Trophoblast cell (in vitro differentiated cells and primary cell): ENCODE measurements around the gene SIGLEC12.

Experiments used
- DNase-seq, 2 donors: peaks; one replicate each; pipeline ENCODE4 v3.0.0-alpha.2; 2016
- H2AFZ ChIP-seq: 2 replicates; pipeline ENCODE4 v1.6.1; 2013; ENCODE audit warnings: low read length, moderate library complexity, mild to moderate bottlenecking; ENCODE audit not compliant: insufficient read depth, poor library complexity
- H2AK5ac ChIP-seq: 2 replicates; pipeline ENCODE4 v1.6.1; 2013; ENCODE audit warnings: mild to moderate bottlenecking, low read length
- H2BK120ac ChIP-seq: 2 replicates; pipeline ENCODE4 v1.6.1; 2013; ENCODE audit warnings: low read length, mild to moderate bottlenecking, moderate library complexity; ENCODE audit not compliant: insufficient read depth, poor library complexity
- H2BK12ac ChIP-seq: 2 replicates; pipeline ENCODE4 v1.6.1; 2013; ENCODE audit warnings: mild to moderate bottlenecking, low read length, moderate library complexity
- H2BK5ac ChIP-seq: 2 replicates; pipeline ENCODE4 v1.6.1; 2013; ENCODE audit warnings: low read length, low read depth, moderate library complexity, mild to moderate bottlenecking; ENCODE audit not compliant: poor library complexity
- H3K14ac ChIP-seq: 2 replicates; pipeline ENCODE4 v1.6.1; 2013; ENCODE audit warnings: mild to moderate bottlenecking, low read length
- H3K18ac ChIP-seq: 2 replicates; pipeline ENCODE4 v1.6.1; 2013; ENCODE audit warnings: mild to moderate bottlenecking, low read length
- H3K23ac ChIP-seq: 2 replicates; pipeline ENCODE4 v1.6.1; 2013; ENCODE audit warnings: low read length
- H3K27ac ChIP-seq: 2 replicates; pipeline ENCODE4 v1.5.1; 2013; ENCODE audit warnings: low read depth, mild to moderate bottlenecking, inconsistent platforms, low read length, moderate library complexity
- H3K27me3 ChIP-seq: 2 replicates; pipeline ENCODE4 v1.6.1; 2013; ENCODE audit warnings: inconsistent platforms, mild to moderate bottlenecking, low read length, moderate library complexity; ENCODE audit not compliant: insufficient read depth
- H3K36me3 ChIP-seq, 2 experiments: 1 replicate in 1 of 2; 2 replicates in 1 of 2; pipeline ENCODE4 v1.6.1; 2013; ENCODE audit warnings: low read length in 2 of 2, mild to moderate bottlenecking in 2 of 2, moderate library complexity in 1 of 2; ENCODE audit not compliant: insufficient read depth in 2 of 2, control insufficient read depth in 1 of 2
- H3K4ac ChIP-seq: 2 replicates; pipeline ENCODE4 v1.6.1; 2013; ENCODE audit warnings: low read depth, mild to moderate bottlenecking, low read length, moderate library complexity
- H3K4me1 ChIP-seq, 2 experiments: 1 replicate in 1 of 2; 2 replicates in 1 of 2; pipeline ENCODE4 v1.6.1; 2013; ENCODE audit warnings: low read length in 2 of 2, mild to moderate bottlenecking in 2 of 2, moderate library complexity in 1 of 2; ENCODE audit not compliant: insufficient read depth in 2 of 2, control insufficient read depth in 1 of 2
- H3K4me2 ChIP-seq: 2 replicates; pipeline ENCODE4 v1.6.1; 2013; ENCODE audit warnings: inconsistent platforms, mild to moderate bottlenecking, low read length, moderate library complexity
- H3K4me3 ChIP-seq: 2 replicates; pipeline ENCODE4 v1.5.1; 2013; ENCODE audit warnings: mild to moderate bottlenecking, low read depth, low read length, inconsistent platforms
- H3K79me1 ChIP-seq: one replicate; pipeline ENCODE4 v1.6.1; 2013; ENCODE audit warnings: low read length
- H3K79me2 ChIP-seq: 2 replicates; pipeline ENCODE4 v1.6.1; 2013; ENCODE audit warnings: low read length, mild to moderate bottlenecking; ENCODE audit not compliant: control insufficient read depth, insufficient read depth, poor library complexity
- H3K9ac ChIP-seq: 2 replicates; pipeline ENCODE4 v1.6.1; 2013; ENCODE audit warnings: mild to moderate bottlenecking, low read length
- H3K9me3 ChIP-seq: 2 replicates; pipeline ENCODE4 v1.6.1; 2013; ENCODE audit warnings: low read depth, mild to moderate bottlenecking, control low read depth, inconsistent platforms, low read length; ENCODE audit not compliant: insufficient read depth
- H4K12ac ChIP-seq: 2 replicates; pipeline ENCODE4 v1.6.1; 2013; ENCODE audit warnings: low read depth, mild to moderate bottlenecking, low read length, moderate library complexity
- H4K8ac ChIP-seq: 2 replicates; pipeline ENCODE4 v1.6.1; 2013; ENCODE audit warnings: low read depth, mild to moderate bottlenecking, low read length, moderate library complexity
- H4K91ac ChIP-seq: one replicate; pipeline ENCODE4 v1.6.1; 2013; ENCODE audit warnings: low read depth, mild to moderate bottlenecking, low read length, moderate library complexity
- WGBS: extraction: QIAGEN DNeasy Blood & Tissue Kit; methylation state at CpG from one replicate; pipeline ENCODE4 v1.1.7; 2013; ENCODE audit warnings: missing lambda C conversion rate; ENCODE audit not compliant: insufficient read length, insufficient coverage; ENCODE audit errors: extremely low coverage; 5-methylcytosine and 5-hydroxymethylcytosine counted together

The SIGLEC12 gene

DNA sequence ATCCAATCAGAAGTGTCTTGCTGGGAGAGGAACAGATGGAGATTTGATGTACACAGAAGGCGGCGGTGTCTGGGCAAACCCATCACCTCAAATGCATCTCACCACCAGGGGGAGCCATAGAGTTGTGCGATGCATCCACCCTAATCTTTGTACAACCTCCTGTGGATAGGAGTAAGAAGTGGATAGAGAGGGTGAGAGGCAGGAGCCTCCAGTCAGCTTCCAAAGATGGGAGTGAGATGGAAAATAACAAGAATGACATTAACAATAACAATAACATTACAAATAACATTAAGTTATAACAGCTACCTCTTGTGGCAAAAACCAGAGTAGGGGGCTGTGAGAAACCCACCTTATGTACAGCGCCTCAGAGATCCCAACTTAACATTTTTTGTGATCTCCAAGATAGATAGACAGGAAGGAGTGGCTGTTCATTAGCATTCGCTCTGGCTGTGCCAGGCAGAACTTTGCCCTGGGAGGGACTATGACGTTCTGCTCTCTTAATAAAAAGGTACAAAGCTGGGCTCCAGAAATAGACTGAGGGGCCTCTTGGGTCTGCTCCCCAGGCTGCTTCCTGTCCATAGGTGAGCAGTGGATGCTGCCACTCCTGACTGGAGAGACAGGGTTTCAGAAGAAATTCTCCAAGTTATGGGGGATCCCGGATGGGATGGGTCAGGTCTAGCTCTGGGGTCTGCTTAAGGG, 28.4 kb downstream of the SIGLEC12 start:
- Histone ChIP-seq H3K18ac (no peak overlapping the region), H2BK12ac (no peak overlapping the region), H3K23ac (no peak overlapping the region), H3K14ac (no peak overlapping the region), H3K4me2 (no peak overlapping the region), H3K36me3 (no peaks in the 10 kb centered on the region), H2BK5ac (no peak overlapping the region), H4K12ac (no peak overlapping the region), H3K9me3 (peaks cover 6% of the 10 kb centered on the region), H3K9ac (peak overlapping the region; percentile 18), H3K27me3 (no peaks in the 10 kb centered on the region), H2BK120ac (no peak overlapping the region), H3K27ac (no peak overlapping the region), H4K91ac (no peak overlapping the region), H2AK5ac (no peak overlapping the region), H2AFZ (no peak overlapping the region), H3K4me3 (no peak overlapping the region), H4K8ac (no peak overlapping the region), H3K4me1 (no peaks in the 10 kb centered on the region), H3K79me2 (no peaks in the 10 kb centered on the region), H3K4ac (no peak overlapping the region), H3K79me1 (no peaks in the 10 kb centered on the region)
- no CpG with 5 or more reads among the region's 7 CpGs for WGBS
- DNase-seq: peak; percentile 68 to 89

DNA sequence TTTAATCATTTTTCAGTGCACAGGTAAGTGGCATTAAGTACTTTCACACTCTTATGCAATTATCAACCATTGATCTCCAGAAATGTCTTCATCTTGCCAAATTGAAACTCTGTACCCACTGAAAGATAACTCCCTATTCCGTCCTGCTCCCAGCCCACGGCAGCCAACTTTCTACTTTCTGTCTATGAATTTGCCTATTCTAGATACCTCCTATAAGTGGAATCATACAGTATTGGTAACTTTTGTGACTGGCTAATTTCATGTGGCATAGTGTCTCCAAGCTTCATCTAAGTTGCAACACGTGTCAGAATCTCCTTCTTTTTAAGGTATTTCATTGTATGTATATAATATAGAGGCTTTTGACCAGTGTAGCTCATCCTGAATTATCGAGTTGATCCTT, 29.0 kb downstream of the SIGLEC12 start:
- Histone ChIP-seq H3K14ac (no peak overlapping the region), H3K9ac (no peak overlapping the region), H2AFZ (no peak overlapping the region), H3K9me3 (peaks cover 7% of the 10 kb centered on the region), H3K36me3 (no peaks in the 10 kb centered on the region), H2BK12ac (no peak overlapping the region), H3K4me3 (no peak overlapping the region), H4K91ac (no peak overlapping the region), H3K79me2 (no peaks in the 10 kb centered on the region), H3K4ac (no peak overlapping the region), H3K4me1 (no peaks in the 10 kb centered on the region), H2BK5ac (no peak overlapping the region), H2AK5ac (no peak overlapping the region), H4K12ac (no peak overlapping the region), H3K23ac (no peak overlapping the region), H3K4me2 (no peak overlapping the region), H3K18ac (no peak overlapping the region), H2BK120ac (no peak overlapping the region), H4K8ac (no peak overlapping the region), H3K27ac (no peak overlapping the region), H3K79me1 (no peaks in the 10 kb centered on the region), H3K27me3 (no peaks in the 10 kb centered on the region)
- no peak for DNase-seq
- no CpG with 5 or more reads among the region's 4 CpGs for WGBS

DNA sequence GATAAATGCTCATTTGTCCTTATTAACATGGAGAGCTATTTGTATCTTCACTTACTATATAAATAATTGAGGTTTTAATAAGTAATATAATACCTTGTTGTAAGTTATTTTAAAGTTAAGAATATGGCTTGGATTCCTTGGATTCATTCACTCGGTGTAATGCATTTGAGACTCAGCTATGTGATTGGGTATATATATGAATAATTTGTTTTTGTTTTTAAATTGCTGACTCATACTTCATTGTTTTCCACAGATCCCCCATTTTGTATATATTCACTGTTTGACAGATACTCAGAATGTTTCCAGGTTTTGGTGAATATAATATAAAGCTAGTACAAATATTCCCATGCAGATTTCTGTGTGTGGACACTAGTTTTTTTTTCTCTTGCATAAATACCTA, 30.1 kb downstream of the SIGLEC12 start:
- Histone ChIP-seq H2BK5ac (no peak overlapping the region), H3K4me1 (no peaks in the 10 kb centered on the region), H3K9ac (no peak overlapping the region), H2BK12ac (no peak overlapping the region), H3K36me3 (no peaks in the 10 kb centered on the region), H4K91ac (no peak overlapping the region), H4K8ac (no peak overlapping the region), H4K12ac (no peak overlapping the region), H3K4me2 (no peak overlapping the region), H2BK120ac (no peak overlapping the region), H3K79me2 (no peaks in the 10 kb centered on the region), H3K9me3 (peaks cover 7% of the 10 kb centered on the region), H3K18ac (no peak overlapping the region), H3K14ac (no peak overlapping the region), H3K79me1 (no peaks in the 10 kb centered on the region), H3K4ac (no peak overlapping the region), H2AFZ (no peak overlapping the region), H3K27ac (no peak overlapping the region), H2AK5ac (no peak overlapping the region), H3K27me3 (no peaks in the 10 kb centered on the region), H3K4me3 (no peak overlapping the region), H3K23ac (no peak overlapping the region)
- no peak for DNase-seq
- WGBS: no CpG with 5 or more reads among the region's 1 CpG

DNA sequence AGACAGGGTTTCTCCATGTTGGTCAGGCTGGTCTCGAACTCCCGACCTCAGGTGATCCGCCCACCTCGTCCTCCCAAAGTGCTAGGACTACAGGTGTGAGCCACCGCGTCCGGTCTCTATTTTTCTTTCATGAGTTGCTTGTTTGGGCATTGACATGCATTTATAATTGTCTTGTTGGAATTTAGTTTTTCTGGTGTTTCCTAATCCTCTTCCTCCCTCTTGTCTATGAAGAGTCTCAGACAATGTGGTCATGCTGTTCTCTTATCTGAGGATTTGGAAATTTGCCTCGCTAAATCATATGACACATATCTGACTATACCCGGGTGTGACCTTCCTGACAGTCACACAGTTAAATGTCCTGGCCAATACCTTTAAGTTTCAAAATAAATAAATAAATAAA, 30.6 kb downstream of the SIGLEC12 start:
- H2AK5ac ChIP-seq: no peak overlapping the region
- no peak overlapping the region for H3K18ac ChIP-seq
- no peak overlapping the region for H3K9ac ChIP-seq
- H3K79me1 ChIP-seq: no peaks in the 10 kb centered on the region
- no peak overlapping the region for H3K4me2 ChIP-seq
- DNase-seq: peak in 1 of 2 donors; percentile 38
- no peak overlapping the region for H3K4ac ChIP-seq
- no CpG with 5 or more reads among the region's 9 CpGs for WGBS
- no peak overlapping the region for H2BK120ac ChIP-seq
- H3K79me2 ChIP-seq: no peaks in the 10 kb centered on the region
- no peak overlapping the region for H4K91ac ChIP-seq
- no peak overlapping the region for H4K12ac ChIP-seq
- H3K27me3 ChIP-seq: no peaks in the 10 kb centered on the region
- no peaks in the 10 kb centered on the region for H3K36me3 ChIP-seq
- no peak overlapping the region for H3K23ac ChIP-seq
- no peak overlapping the region for H3K27ac ChIP-seq
- H3K9me3 ChIP-seq: peaks cover 7% of the 10 kb centered on the region
- no peak overlapping the region for H2BK5ac ChIP-seq
- no peak overlapping the region for H4K8ac ChIP-seq
- no peak overlapping the region for H3K14ac ChIP-seq
- no peak overlapping the region for H2BK12ac ChIP-seq
- H2AFZ ChIP-seq: no peak overlapping the region
- H3K4me3 ChIP-seq: no peak overlapping the region
- no peaks in the 10 kb centered on the region for H3K4me1 ChIP-seq
